HepG2 (cell line): ENCODE results near the gene HMCN1. TPM values are rescaled to one million over a fixed set of nuclear protein-coding genes. Genes with fewer than 3 reads are reported as not detected.

ENCODE experiments used
- ATAC-seq: fragments of 200-7000 bp; cut with Tn5 transposase; 3 replicates; pipeline ENCODE4 v1.9.1; 2020; ENCODE audit warnings: mild to moderate bottlenecking, moderate library complexity
- BruUV-seq: library from RNA; stranded (reverse); fragments of 400-500 nt; replicated peaks from 2 replicates; lab custom pipeline; 2021; lab: Mats Ljungman, UMichigan
- CTCF ChIA-PET: fragments of 300-600 bp; formaldehyde crosslinking; extraction: SDS; loops from one replicate; lab custom pipeline; 2021; ENCODE audit warnings: low total read pairs, inconsistent platforms, low intra/inter-chr PET ratio; lab: Yijun Ruan, JAX
- POLR2A ChIA-PET: fragments of 350-600 bp; sonication (Branson Sonifier 250); formaldehyde crosslinking; loops from one replicate; lab custom pipeline; 2020; ENCODE audit warnings: antibody characterized with exemption, inconsistent platforms; lab: Yijun Ruan, JAX
- DNase-seq: peaks from one replicate; pipeline ENCODE4 v3.0.0-alpha.2; 2015; ENCODE audit warnings: low spot score
- FAIRE-seq: peaks from 3 replicates; lab custom pipeline; 2011; peaks lifted over from hg19 to GRCh38; lab: Jason Lieb, UNC
- H2AFZ ChIP-seq: one replicate; pipeline ENCODE4 v1.6.1; 2011; ENCODE audit warnings: low read length, inconsistent platforms
- H3K27ac ChIP-seq: fragments of 300-600 bp; 3 replicates; pipeline ENCODE4 v1.8.0; 2011; ENCODE audit warnings: mixed run types, mild to moderate bottlenecking, mixed read lengths, low read length, inconsistent platforms; ENCODE audit not compliant: insufficient read depth; ENCODE audit errors: extremely low read length
- H3K27me3 ChIP-seq, 2 experiments: fragments of 200-600 bp in 1 of 2; 2 replicates in 1 of 2; 3 replicates in 1 of 2; pipeline versions ENCODE4 v1.6.0 to v1.8.0; 2011; ENCODE audit warnings: low read length in 2 of 2, mild to moderate bottlenecking in 2 of 2, moderate library complexity in 2 of 2, inconsistent platforms in 1 of 2; ENCODE audit not compliant: insufficient read depth in 2 of 2, control insufficient read depth in 1 of 2
- H3K36me3 ChIP-seq, 2 experiments: fragments of 200-600 bp in 1 of 2; replicated peaks in 1 of 2; 2 replicates in 1 of 2; 3 replicates in 1 of 2; pipeline versions ENCODE4 v1.5.1 to v1.8.0; 2011; ENCODE audit warnings: low read length in 2 of 2, inconsistent platforms in 1 of 2; ENCODE audit not compliant: insufficient read depth in 2 of 2, control insufficient read depth in 1 of 2
- H3K4me1 ChIP-seq: 2 replicates; pipeline ENCODE4 v1.5.1; 2012; ENCODE audit warnings: low read length, inconsistent platforms; ENCODE audit not compliant: insufficient read depth
- H3K4me2 ChIP-seq: 2 replicates; pipeline ENCODE4 v1.6.0; 2011; ENCODE audit warnings: low read depth, low read length, inconsistent platforms
- H3K4me3 ChIP-seq, 3 experiments: fragments of 200-600 bp in 1 of 3; sonication (generic), shearing (Covaris generic) in 1 of 3; replicated peaks in 1 of 3; 2 replicates each; pipeline ENCODE4 v1.5.1; 2011 to 2016; ENCODE audit warnings: low read length in 3 of 3, inconsistent platforms in 2 of 3, low read depth in 2 of 3, mild to moderate bottlenecking in 2 of 3, control low read depth in 1 of 3, mixed read lengths in 1 of 3; ENCODE audit not compliant: insufficient read depth in 1 of 3
- H3K79me2 ChIP-seq: one replicate; pipeline ENCODE4 v1.6.1; 2011; ENCODE audit warnings: low read length, inconsistent platforms; ENCODE audit not compliant: insufficient read depth
- H3K9ac ChIP-seq: 2 replicates; pipeline ENCODE4 v1.6.0; 2011; ENCODE audit warnings: mild to moderate bottlenecking, low read depth, low read length, inconsistent platforms; ENCODE audit not compliant: insufficient read depth
- H3K9me3 ChIP-seq: 2 replicates; pipeline ENCODE4 v1.5.1; 2012; ENCODE audit warnings: mild to moderate bottlenecking, low read length
- H4K20me1 ChIP-seq: 2 replicates; pipeline ENCODE4 v1.6.0; 2011; ENCODE audit warnings: inconsistent platforms, mild to moderate bottlenecking, low read length, moderate library complexity; ENCODE audit not compliant: insufficient read depth
- CCDC6 ChIP-seq: sonication (generic); formaldehyde crosslinking; IDR thresholded peaks from 2 replicates; pipeline ENCODE4 v1.8.1; 2022; ENCODE audit warnings: mild to moderate bottlenecking, missing genetic modification reagents, moderate library complexity
- KLF15 ChIP-seq: sonication (generic); formaldehyde crosslinking; IDR thresholded peaks from 2 replicates; pipeline ENCODE4 v1.8.1; 2023; ENCODE audit warnings: borderline replicate concordance, mild to moderate bottlenecking, inconsistent platforms, missing genetic modification reagents, mixed read lengths
- MTF1 ChIP-seq: sonication (generic); formaldehyde crosslinking; IDR thresholded peaks from 2 replicates; pipeline ENCODE4 v1.5.0; 2020; ENCODE audit warnings: missing genetic modification reagents
- MYNN ChIP-seq: sonication (generic); formaldehyde crosslinking; IDR thresholded peaks from 2 replicates; pipeline ENCODE4 v1.4.0; 2020; ENCODE audit warnings: mild to moderate bottlenecking, low read depth, missing genetic modification reagents
- NFIC ChIP-seq: IDR thresholded peaks from 2 replicates; pipeline ENCODE4 v1.6.1; 2012; ENCODE audit warnings: mild to moderate bottlenecking, low read length, inconsistent platforms
- RAD21 ChIP-seq: fragments of 450-650 bp; formaldehyde crosslinking; IDR thresholded peaks from 2 replicates; pipeline ENCODE4 v1.5.0; 2020; ENCODE audit warnings: mild to moderate bottlenecking
- ZBTB3 ChIP-seq: sonication (generic); formaldehyde crosslinking; IDR thresholded peaks from 2 replicates; pipeline ENCODE4 v1.4.0; 2020; ENCODE audit warnings: low read depth, mild to moderate bottlenecking, moderate library complexity, missing genetic modification reagents, borderline replicate concordance
- ZNF205 ChIP-seq: IDR thresholded peaks from 2 replicates; pipeline ENCODE4 v1.6.1; 2018; ENCODE audit warnings: missing biosample characterization, missing genetic modification reagents
- ZNF253 ChIP-seq: sonication (generic); formaldehyde crosslinking; IDR thresholded peaks from 2 replicates; pipeline ENCODE4 v1.8.0; 2022; ENCODE audit warnings: mild to moderate bottlenecking, missing genetic modification reagents, borderline replicate concordance
- ZNF282 ChIP-seq: fragments of 450-650 bp; IDR thresholded peaks from 2 replicates; pipeline ENCODE4 v1.6.1; 2018; ENCODE audit not compliant: partially characterized antibody
- ZNF367 ChIP-seq: sonication (generic); formaldehyde crosslinking; IDR thresholded peaks from 2 replicates; pipeline ENCODE4 v1.4.0; 2020; ENCODE audit warnings: missing genetic modification reagents, borderline replicate concordance
- ZNF782 ChIP-seq: sonication (generic); formaldehyde crosslinking; IDR thresholded peaks from 2 replicates; pipeline ENCODE4 v1.4.0; 2020; ENCODE audit warnings: missing genetic modification reagents, mild to moderate bottlenecking, borderline replicate concordance
- ZNF816 ChIP-seq: sonication (generic); formaldehyde crosslinking; IDR thresholded peaks from 2 replicates; pipeline ENCODE4 v1.8.0; 2022; ENCODE audit warnings: missing genetic modification reagents, mild to moderate bottlenecking, borderline replicate concordance
- WGBS: methylation state at CpG from one replicate; pipeline ENCODE4 v1.1.6; 2017; ENCODE audit warnings: low lambda C conversion rate; 5-methylcytosine and 5-hydroxymethylcytosine counted together
- in situ Hi-C: cut with HindIII; loops from 2 replicates; pipeline ENCODE4 v1.10.0; 2017; ENCODE audit warnings: low pct_unique_long_range_greater_than_20kb; ENCODE audit not compliant: extremely low pct_ligation_motif_present
- intact Hi-C: fragments of 100-400 bp; cut with micrococcal nuclease; formaldehyde crosslinking; loops from one replicate; pipeline ENCODE4 v1.10.0; 2022; ENCODE audit not compliant: unreplicated experiment
- polyA plus RNA-seq, 8 experiments: library from polyadenylated mRNA; depleted of rRNA in 3 of 8; stranded (reverse) in 7 of 8; unstranded in 1 of 8; fragments of >200 nt; fragmentation: Illumina TruSeq in 4 of 8; extraction: Trizol in 4 of 8; gene quantifications; 2 replicates each; pipeline versions ENCODE4 v1.2.1 to v1.2.3, GENCODE V29; 2011 to 2016; ENCODE audit warnings: low read depth in 4 of 8, missing spikeins in 1 of 8, mixed read lengths in 1 of 8; ENCODE audit not compliant: insufficient read depth in 1 of 8
- total RNA-seq, 5 experiments: library from RNA; depleted of rRNA; stranded (reverse); fragments of >200 nt; fragmentation: Illumina TruSeq; extraction: Trizol; gene quantifications; 2 replicates each; pipeline ENCODE4 v1.2.3, GENCODE V29; 2016; ENCODE audit warnings: low read depth in 1 of 5
- TF ChIP-seq, protein P1 (sequence below): sonication (generic); formaldehyde crosslinking; IDR thresholded peaks from 2 replicates; pipeline ENCODE4 v1.4.0; 2020; ENCODE audit warnings: missing genetic modification reagents, mild to moderate bottlenecking, borderline replicate concordance
- TF ChIP-seq, protein P2 (sequence below): sonication (generic); formaldehyde crosslinking; IDR thresholded peaks from 2 replicates; pipeline ENCODE4 v1.4.0; 2020; ENCODE audit warnings: missing genetic modification reagents, borderline replicate concordance

HMCN1 gene
- total and polyA plus RNA-seq, 2 of the 13 experiments (the other 11 are each of a cell fraction or from before 2014, with no cell fraction given) = 0.03 TPM; not detected in 1

DNA sequence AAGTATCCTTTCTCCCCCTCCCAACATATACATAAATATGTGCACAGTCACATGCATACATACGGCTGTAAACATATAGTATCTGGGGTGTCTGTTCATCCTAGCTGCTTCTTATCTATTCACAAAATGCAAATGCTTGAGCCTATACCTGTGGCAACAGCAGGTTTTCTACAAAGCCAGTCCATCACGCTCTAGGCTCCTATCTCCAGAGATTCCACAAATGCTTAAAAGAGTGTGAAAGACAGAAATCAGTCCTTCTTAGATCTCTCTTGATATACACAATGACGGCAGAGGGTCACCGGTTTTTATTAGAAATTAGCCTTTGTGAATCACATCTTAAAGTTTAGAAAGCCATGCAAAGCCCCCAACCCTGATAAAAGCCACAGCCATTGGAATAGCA lies 501.5 kb downstream of the HMCN1 start:
- H3K9ac ChIP-seq = no peak overlapping the region
- DNase-seq = no peak
- CTCF ChIA-PET = no interaction called here
- no peaks in the 10 kb centered on the region for H3K9me3 ChIP-seq
- no peak overlapping the region for H3K4me2 ChIP-seq
- no peaks in the 10 kb centered on the region for H3K4me1 ChIP-seq
- no peak overlapping the region for H3K27ac ChIP-seq
- POLR2A ChIA-PET = no interaction called here
- H4K20me1 ChIP-seq = no peaks in the 10 kb centered on the region
- no peak for FAIRE-seq
- WGBS = 23% methylated on average over 4 of the region's 4 CpGs
- no peaks in the 10 kb centered on the region for H3K36me3 ChIP-seq
- H2AFZ ChIP-seq = no peak overlapping the region
- no peak overlapping the region for H3K4me3 ChIP-seq
- ATAC-seq = no peak
- no peak for TF ChIP-seq NFIC
- TF ChIP-seq ZNF282 = no peak
- TF ChIP-seq ZBTB3 (CRISPR knock-in tag) = no peak
- no peak for TF ChIP-seq RAD21 (CRISPR knock-in tag)
- TF ChIP-seq MTF1 (CRISPR knock-in tag) = no peak
- no peak for TF ChIP-seq MYNN (CRISPR knock-in tag)
- TF ChIP-seq CCDC6 (CRISPR knock-in tag) = no peak
- TF ChIP-seq, protein P1, sequence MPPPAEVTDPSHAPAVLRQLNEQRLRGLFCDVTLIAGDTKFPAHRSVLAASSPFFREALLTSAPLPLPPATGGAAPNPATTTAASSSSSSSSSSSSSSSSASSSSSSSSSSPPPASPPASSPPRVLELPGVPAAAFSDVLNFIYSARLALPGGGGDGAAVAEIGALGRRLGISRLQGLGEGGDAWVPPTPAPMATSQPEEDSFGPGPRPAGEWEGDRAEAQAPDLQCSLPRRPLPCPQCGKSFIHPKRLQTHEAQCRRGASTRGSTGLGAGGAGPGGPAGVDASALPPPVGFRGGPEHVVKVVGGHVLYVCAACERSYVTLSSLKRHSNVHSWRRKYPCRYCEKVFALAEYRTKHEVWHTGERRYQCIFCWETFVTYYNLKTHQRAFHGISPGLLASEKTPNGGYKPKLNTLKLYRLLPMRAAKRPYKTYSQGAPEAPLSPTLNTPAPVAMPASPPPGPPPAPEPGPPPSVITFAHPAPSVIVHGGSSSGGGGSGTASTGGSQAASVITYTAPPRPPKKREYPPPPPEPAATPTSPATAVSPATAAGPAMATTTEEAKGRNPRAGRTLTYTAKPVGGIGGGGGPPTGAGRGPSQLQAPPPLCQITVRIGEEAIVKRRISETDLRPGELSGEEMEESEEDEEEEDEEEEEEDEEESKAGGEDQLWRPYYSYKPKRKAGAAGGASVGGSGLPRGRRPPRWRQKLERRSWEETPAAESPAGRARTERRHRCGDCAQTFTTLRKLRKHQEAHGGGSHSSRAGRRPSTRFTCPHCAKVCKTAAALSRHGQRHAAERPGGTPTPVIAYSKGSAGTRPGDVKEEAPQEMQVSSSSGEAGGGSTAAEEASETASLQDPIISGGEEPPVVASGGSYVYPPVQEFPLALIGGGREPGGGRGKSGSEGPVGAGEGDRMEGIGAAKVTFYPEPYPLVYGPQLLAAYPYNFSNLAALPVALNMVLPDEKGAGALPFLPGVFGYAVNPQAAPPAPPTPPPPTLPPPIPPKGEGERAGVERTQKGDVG (CRISPR knock-in tag) = no peak
- TF ChIP-seq, protein P2, sequence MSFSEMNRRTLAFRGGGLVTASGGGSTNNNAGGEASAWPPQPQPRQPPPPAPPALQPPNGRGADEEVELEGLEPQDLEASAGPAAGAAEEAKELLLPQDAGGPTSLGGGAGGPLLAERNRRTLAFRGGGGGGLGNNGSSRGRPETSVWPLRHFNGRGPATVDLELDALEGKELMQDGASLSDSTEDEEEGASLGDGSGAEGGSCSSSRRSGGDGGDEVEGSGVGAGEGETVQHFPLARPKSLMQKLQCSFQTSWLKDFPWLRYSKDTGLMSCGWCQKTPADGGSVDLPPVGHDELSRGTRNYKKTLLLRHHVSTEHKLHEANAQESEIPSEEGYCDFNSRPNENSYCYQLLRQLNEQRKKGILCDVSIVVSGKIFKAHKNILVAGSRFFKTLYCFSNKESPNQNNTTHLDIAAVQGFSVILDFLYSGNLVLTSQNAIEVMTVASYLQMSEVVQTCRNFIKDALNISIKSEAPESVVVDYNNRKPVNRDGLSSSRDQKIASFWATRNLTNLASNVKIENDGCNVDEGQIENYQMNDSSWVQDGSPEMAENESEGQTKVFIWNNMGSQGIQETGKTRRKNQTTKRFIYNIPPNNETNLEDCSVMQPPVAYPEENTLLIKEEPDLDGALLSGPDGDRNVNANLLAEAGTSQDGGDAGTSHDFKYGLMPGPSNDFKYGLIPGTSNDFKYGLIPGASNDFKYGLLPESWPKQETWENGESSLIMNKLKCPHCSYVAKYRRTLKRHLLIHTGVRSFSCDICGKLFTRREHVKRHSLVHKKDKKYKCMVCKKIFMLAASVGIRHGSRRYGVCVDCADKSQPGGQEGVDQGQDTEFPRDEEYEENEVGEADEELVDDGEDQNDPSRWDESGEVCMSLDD (CRISPR knock-in tag) = no peak
- no peak for TF ChIP-seq ZNF816 (CRISPR knock-in tag)
- no peak for TF ChIP-seq ZNF367 (CRISPR knock-in tag)
- no peak for TF ChIP-seq KLF15 (CRISPR knock-in tag)
- no peak for TF ChIP-seq ZNF782
- TF ChIP-seq ZNF205 (CRISPR knock-in tag) = no peak
- TF ChIP-seq ZNF253 (CRISPR knock-in tag) = no peak
- intact Hi-C loops (no loop called here), in situ Hi-C loops (no loop called here)
- H3K79me2 ChIP-seq = no peaks in the 10 kb centered on the region
- H3K27me3 ChIP-seq = no peaks in the 10 kb centered on the region; a peak in 1 of 5 replicates
- BruUV-seq = no TSS peak
